ENCODE results near the gene VIT.

The VIT gene

DNA sequence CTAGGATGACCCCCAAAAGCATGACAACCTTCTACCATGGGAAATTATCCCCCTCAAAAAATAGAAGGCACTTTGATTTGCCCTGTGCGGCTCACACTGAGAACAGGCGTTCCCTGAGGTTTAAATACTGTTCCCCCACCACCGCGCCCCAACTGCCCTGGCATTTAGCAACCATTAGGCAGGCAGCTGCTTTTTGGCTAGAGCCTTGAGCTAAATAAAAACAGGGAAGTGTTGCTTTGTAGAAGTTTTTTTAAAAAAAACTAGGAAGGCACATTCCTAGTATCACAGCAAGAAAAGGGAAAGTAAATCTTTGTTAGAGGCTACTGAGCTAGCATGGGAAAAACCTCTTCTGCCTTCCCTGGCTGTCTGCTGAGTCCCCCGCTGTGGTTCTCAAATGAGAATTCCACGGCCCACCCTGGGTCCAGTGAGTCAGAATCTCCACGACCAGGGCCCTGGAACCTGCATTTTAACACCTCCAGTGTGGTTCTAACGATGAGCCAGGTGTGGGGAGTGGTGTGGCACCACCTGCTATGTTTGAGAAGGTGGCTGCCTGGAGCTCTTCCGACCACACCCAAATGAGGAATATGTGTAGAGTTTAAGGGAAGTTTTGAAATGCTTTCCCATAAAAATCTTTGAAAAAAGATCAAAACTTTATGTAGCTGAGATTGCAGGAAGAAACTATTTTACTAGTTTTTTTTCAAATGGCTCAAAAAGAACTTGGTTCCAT, 66.4 kb downstream of the VIT start:
- DNase-seq (ENCODE audit: low read depth, low spot score), result no peak

DNA sequence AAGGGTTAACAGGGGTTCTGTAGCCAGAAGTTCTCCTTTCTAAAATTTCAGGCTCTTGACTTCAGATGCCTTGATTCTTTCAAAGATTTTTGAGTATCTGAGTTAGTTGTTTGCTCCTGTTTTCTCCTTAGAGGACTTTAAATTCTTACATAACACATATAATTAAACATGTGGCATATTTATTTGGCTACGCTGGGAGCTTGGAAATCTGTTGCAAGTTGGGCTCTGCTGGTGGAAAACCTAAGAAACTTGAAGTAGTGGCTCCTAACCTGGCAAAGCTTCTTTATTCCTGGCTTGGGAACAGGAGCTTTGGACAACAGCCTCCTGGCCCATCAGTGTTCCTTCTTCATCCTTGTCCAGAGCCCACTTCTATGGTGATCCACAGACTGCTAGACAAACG, 72.6 kb downstream of the VIT start:
- no peak for DNase-seq (ENCODE audit: low read depth, low spot score)

DNA sequence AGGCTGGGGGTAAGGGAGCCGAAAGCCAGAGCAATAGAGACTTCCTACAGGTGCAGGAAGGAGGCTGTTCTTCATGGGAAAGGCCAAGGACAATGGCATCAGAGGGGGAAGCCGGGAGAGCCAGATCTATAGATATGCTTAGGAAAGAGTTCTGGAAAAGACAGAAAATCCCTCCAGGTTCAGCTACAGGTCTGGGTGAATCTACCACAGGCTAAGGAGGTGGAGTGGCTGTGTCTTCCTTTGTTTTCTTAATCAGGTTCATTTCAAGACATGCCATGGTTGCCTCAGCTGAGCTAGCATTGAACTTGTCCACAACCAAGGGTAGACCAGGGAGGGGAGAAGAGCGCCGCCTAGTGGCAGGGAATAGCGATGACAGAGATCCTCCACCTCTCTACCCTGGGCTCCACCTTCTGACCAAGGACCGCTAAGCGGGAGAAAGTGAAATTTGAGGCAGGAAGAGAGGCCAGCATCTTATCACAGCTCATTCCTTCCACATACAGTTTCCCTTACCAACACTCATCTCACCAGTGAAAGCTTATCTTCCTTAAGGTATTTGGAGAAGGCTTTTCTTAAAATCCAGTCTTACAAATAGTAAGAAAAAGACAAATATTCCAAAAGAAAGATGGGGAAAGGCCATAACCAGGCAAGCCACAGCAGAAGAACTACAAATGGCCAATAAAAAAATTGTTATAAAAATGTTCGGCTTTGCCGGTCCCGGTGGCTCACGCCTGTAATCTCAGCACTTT, 74.2 kb downstream of the VIT start:
- DNase-seq (ENCODE audit: low read depth, low spot score), result peak; percentile 90

DNA sequence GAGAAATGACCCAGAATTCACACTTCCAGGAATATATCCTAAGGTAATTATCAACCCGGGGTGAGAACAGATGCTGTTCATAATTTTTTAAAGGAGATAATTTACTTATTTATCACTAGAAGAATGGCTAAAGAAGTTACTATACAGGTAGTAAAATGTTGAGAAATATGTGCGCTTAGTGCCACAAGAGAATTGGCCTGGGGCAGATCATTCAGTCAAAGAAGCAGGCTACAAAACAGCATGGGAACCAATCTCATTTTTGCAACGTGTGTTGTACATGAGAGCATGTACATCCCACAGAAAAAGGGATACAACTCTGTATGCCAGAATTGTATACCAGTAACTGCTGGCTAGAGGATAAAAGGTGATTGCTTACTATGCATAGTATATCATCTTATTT, 75.2 kb downstream of the VIT start:
- no peak for DNase-seq (ENCODE audit: low read depth, low spot score)

DNA sequence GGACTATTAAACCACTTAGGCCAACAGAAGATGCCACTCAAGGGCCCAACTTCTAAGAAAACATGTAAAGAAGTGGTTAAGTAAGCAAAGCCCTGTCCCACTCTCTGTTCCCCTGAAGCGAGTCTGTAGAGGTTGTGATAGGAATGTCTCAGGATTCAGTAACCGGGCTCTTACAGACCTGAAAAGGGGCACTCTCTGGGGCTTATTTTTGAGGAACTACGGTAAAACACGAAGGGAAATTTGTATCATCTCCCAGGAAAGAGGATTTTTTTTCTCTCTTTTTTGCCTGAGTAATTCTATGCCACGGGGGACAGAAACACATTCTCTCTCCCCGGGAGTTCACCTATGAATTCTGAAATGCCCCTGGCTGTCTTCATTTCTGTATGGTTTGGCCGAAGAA, 77.4 kb downstream of the VIT start:
- no peak for DNase-seq (ENCODE audit: low read depth, low spot score)

DNA sequence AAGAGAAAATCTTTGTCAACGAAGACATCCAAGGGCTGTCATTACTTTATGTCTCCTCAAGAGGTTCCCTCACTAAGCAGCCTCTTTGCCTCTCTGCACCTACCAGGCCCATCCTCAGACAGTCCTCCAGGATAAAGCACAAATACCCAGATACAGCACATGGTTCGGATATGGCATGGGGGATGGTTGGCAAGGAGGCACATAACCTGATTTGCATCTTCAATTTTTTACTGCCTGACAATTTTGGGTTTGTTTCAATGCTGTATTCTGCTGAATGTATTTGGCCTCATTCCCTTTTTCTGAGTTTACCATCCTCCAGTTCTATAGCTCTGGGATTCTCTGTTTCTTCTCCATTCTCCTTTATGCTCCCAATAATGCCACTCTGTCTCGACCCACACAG, 78.8 kb downstream of the VIT start:
- DNase-seq (ENCODE audit: low read depth, low spot score), result no peak

DNA sequence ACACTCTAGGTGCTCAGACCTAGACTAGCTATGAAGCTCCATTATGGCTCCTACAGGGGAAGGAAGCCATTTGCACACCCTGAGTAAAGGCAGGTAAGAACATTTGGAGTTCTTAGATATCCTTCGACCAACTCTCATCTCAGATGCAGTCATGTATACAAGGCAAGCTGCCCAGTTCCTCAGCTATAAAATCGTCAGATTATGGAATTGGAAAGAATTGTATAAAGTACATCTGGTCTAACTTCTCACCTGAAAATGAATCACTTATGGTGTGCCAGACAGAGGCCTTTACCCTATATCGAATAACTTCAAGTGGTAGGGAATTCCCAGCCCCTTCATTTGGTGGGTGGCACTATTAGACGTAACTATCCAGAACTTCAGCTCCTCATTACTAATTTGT, 79.3 kb downstream of the VIT start:
- DNase-seq (ENCODE audit: low read depth, low spot score), result no peak

DNA sequence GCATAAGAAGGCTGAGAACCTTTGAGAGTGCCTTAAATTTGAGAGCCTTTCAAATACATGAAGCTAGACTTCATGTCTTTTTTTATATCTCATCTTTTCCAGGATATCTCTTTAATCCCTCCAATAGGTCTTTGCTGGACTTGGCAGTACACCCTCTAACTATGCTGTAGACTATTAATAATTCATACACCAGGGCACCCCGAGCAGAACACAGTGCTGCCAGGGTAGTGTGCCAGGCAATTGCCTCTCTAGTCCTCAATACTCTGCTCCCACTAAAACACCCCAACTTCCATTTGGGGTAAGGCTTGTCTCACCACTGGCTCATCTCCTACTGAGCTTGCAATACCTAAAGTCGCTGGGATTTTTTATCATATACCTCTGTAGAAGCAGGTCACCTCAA, 80.8 kb downstream of the VIT start:
- no peak for DNase-seq (ENCODE audit: low read depth, low spot score)

DNA sequence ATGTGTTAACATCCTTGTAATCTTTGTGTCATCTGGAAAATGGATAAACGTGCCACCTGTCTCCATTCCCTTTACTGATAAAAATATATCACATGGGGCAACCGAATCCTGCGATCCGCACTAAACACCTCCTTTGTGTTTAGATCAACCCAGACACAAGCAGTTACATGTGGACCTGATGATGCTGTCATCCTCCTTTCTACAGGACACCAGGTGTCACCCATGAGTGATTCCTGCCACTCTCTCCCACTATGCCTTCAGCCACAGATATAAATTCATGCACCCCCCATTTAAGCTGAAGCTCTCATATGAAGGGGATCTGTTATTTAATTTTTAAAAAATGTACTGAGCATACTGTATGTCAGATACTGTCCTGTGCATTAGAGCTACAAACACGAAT, 81.3 kb downstream of the VIT start:
- no peak for DNase-seq (ENCODE audit: low read depth, low spot score)

DNA sequence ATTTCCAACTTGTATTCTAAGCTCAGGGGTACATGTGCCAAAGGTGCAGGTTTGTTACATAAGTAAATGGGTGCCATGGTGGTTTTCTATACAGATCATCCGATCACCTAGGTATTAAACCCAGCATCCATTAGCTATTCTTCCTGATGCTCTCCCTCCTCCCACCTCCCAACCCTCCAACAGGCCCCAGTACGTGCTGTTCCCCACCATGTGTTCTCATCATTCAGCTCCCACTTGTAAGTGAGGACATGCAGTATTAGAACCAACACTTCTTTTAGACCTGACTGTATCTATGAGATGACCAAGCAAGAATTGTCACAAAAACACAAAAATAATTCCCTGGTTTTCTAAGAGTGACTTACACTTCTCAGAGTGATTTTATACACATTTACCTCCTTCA, 83.0 kb downstream of the VIT start:
- no peak for DNase-seq (ENCODE audit: low read depth, low spot score)

DNA sequence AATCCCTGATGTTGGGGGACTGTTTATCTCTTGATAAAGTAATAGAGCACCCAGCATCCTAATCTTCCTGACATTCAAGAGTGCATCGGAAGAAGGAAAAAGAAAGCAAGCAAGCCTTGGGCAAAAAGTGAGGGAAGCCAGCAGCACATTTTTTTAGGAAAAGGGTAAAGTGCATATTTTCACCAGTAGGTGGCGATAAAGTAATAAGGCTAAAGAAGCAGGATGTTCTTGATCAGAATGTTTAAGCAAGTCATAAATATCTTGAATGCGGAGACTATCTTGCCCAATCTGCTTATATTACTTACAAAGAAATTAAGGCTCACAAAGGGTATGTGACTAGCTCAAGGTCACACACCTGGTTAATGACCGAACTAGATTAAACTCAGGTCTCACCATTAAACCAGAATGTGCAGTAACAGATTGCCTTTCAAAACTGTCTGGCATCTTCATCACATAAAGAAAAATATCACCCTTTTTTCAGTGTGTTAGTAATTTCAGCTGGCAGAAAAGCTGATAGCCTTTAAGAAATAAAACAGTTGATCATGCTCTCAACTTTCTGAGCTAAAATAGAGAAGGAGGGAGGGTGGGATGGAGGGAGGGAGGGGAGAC, 83.8 kb downstream of the VIT start:
- peak; percentile 58 for DNase-seq (ENCODE audit: low read depth, low spot score)

DNA sequence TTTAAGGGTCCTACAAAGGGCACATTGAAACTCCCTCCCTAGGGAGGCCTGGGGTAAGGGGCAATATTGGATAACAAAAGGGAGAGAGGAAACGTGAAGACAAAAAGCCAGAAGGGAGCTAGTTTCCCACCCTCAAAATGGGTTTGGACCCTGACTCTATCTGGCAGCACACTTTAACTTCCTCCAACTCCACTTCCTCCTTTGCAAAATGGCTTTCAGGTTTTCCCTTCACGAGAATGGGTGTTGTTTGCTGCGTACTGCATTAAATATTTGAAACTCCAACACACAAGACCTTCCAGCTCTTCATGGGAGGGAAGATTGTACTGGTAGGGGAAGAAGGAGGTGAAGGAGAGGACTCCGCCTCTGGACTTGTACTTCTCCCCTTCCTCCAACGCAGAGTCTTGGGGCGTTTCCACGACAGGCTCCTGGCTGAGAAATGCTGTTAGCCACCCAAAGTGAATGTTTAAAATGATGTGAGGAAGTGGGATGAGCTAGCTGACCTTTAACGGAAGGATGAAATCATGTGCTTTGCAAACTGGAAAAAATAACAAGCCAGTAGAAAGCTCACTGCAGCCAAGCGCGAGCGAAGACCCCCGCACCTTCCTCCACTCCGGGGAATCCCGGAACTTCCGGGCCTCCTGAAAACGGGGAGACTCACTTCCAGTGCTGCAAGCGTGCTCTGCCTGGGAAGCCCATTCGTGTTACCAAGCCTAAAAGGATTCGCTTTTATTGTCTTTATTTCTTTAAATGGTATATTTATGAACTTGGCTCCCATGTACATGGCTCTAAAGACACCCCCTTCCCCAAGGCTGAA, 85.6 kb downstream of the VIT start:
- no peak for DNase-seq (ENCODE audit: low read depth, low spot score)

DNA sequence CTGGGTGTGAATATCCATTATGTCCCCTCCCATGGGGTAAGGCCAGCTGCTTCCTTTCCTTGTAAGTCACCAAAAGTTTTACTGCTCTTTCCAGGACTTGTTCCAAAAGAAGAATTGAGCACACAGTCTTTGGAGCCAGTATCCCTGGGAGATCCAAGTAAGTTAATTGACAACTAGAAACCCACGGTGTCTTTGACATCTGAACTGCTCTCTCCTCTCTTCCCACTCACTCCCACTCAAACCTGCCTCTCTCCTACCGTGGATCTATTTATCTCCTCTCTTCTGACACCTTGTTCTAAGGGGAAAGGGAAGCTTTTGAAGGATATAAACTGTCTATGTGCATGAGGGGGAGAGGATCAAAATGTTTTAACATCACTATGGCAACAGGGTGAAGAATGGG, 86.7 kb downstream of the VIT start:
- DNase-seq (ENCODE audit: low read depth, low spot score), result no peak

DNA sequence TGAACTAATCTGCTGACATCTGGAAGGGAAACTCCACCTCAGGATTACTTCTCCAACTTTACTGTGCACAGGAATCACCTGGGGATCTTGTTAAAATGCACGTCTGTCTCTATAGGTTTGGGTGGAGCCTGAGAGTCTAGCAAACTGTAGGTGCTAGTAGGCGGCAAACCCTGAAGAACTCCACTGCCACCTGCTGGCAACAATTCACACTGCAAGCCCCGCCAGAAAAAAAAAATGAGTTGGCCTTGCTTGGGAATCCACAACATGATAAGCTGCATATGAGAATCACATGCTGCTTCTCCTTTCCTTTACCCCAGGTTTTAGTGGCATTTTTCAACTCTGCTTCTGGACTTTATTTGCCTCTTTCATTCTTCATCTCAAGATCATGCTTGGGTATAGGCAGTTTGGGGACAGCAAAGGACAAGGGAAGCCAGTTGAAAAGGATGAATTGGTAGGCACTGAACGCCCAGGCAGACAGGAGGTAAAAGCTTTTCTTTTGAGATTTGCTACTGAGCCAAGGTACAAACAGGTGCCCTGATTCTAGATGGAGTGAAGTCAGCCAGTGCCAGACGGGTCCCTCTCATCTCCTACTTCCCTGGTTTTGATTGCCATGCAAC, 88.8 kb downstream of the VIT start:
- peak; percentile 97 for DNase-seq (ENCODE audit: low read depth, low spot score)

DNA sequence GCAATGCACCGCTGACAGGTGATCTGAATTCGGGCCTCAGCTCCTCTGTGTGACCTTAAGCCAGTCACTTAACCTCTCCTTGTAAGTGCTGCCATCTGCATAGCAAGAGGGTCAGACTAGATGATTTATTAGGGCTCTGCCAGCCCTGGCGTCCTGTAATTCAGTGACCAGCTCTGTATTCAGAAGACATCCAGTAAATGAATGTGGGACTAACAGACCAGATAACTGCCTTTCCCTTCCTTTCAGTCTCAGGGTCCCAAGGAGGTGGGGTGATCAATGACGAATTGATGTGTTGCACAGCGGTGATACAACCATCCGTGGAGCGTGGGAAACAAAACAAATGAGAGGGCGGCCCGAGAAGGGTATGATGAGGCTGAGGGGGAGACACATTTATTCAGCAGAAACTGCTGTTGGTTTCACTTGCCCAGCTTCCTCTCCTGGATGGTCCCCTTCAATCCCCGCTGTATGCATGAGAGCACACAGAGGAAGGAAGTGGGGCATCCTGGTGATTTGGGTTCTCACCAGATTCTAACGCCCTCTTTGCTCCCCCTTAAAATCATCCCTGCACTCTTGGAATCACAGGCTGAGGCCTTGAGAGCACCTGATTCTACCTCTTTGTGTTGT, 92.8 kb downstream of the VIT start:
- DNase-seq (ENCODE audit: low read depth, low spot score), result no peak

DNA sequence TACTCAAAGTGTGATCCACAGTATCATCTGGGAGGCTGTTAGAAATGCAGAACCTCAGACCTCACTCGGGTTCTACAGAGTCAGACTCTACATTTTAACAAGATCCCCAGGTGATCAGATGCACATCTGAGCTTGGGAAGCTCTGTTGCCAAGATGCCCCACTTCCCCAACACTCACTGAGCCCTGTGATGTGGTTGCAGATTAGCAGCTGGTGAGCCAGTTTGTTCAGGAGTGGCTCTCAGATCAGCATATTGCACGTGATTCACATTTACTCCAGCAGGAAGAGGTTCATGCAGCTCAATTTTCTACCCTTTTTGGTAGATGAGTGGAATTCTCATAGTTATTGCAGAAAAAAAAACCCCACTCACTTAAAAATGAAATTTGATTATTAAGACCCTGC, 96.4 kb downstream of the VIT start:
- DNase-seq (ENCODE audit: low read depth, low spot score), result no peak

DNA sequence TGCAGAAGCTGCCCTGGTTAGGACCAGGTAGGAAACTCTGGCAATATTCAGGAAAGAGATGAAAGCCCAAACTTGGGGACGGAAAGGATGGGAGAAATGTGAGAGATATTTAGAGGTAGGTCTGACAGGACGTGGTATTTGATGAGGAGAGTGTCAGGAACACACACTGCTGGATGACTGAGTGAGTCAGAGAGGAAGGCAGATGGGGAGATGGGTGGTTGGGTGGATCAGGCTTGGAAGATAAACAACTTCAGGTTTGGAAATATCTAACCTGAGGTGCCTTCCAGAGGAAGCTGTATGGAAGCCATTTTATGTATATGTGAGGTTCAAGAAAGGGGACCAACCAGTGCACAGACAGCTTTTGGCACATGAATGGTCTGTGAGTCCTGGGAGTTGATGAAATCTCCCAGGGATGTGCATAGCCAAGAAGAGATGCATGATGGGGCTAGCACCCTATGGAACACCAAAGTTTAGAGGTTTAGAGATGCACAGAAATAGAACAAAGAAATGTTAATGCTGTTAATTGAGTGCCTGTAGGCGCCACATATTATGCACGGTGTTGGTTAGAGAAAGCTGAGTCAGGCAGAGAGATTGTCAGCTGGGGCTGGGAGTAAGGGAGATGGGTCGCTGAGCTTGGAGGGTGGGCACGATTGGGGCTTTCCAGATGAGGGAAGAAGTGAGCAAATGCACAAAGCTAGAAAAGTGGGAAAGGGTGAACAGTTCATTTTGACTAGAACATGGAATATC, 101.0 kb downstream of the VIT start:
- no peak for DNase-seq (ENCODE audit: low read depth, low spot score)

DNA sequence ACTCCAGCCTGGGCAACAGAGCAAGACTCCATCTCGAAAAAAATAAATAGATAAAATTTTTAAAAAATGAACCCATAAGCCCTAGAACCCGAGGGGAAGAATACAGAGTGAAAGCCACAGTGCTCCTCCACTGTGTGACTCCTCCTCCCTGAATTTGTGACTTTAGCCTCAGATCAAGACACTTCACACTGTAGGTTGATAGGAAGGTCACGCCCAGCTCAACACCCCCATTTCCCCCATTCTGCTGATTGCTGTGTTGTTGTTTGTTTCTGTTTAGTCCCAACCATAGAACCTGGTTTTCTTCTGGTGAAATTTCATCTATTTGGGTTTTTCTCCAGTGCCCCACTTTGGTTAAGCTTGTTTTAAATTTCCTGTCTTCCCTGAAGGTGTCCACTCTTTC, 102.2 kb downstream of the VIT start:
- DNase-seq (ENCODE audit: low read depth, low spot score), result no peak

DNA sequence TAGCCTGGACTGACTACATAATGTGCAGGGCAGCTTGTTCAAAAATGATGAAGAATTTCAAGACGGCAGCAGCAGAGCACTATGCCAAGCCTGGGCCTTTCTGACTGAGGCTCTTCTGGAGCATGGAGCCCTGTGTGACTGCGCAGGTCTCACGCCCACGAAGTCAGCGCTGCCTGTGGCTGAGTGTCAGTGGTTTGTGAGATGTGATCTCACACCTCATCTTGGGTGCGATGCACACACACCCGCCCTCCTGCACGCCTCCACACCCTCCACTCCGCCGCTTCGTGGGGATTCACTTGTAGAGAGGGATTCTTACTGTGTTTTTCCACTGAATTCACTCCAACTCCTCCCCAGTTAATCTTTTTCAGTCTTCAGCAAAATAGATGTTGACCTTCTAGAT, 103.9 kb downstream of the VIT start:
- no peak for DNase-seq (ENCODE audit: low read depth, low spot score)

DNA sequence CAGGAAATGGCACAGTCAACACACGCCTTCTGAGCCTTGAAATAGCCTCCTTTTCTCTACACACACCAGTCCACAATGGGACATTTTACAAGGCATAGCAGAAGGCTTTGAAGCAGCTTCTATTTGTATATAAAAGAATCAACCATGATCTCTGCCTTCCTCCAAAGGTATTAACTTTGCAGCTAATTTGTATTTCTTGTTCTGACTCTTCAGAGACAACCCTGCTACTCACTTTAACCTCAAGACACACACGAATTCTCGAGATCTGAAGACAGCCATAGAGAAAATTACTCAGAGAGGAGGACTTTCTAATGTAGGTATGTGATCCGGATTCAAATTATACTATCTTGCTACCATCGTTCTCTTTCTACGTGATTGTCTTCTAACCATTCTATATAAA, 104.6 kb downstream of the VIT start:
- no peak for DNase-seq (ENCODE audit: low read depth, low spot score)

DNA sequence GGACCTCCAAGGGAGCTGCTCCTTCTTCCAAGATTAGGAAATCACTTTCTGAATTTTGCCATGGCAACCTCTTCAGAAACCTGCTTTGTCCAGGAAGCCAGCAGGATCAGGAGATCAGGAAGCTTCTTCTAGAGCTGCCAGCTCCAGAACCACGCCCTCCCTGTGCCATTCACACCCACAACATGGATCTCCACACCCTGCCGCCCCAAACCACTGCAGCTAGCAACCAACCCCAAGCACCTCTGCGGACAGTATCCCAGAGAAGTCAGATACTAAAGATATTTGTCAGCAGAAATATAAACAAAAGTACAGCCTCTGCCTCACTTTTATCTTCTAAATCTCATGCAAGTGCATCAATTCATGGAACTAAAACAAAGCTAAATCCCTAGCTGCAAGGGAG, 106.4 kb downstream of the VIT start:
- no peak for DNase-seq (ENCODE audit: low read depth, low spot score)

Measured in ELF-1 (cell line).